Smooth muscle cell (in vitro differentiated cells): ENCODE data around the gene GIPC2. TPM values are rescaled to one million over a fixed set of nuclear protein-coding genes. Genes with fewer than 3 reads are reported as not detected.
A peak's percentile ranks its signal among the peaks of the same experiment; 100 is the strongest.

Experiments
- DNase-seq: peaks from one replicate; lab custom pipeline; 2025; ENCODE audit not compliant: unreplicated experiment; lab: John Stamatoyannopoulos, UW
- H2AFZ ChIP-seq: fragments of 200-600 bp; sonication (generic); 2 replicates; pipeline ENCODE4 v1.6.0; 2016; ENCODE audit warnings: antibody characterized with exemption, low read depth, mild to moderate bottlenecking
- H3F3A ChIP-seq: fragments of 200-600 bp; sonication (generic); 2 replicates; pipeline ENCODE4 v1.6.0; 2017; ENCODE audit warnings: antibody characterized with exemption, low read depth
- H3K27ac ChIP-seq: fragments of 200-600 bp; sonication (generic); 2 replicates; pipeline ENCODE4 v1.5.1; 2016; ENCODE audit warnings: low read depth, mild to moderate bottlenecking
- H3K27me3 ChIP-seq: fragments of 200-600 bp; sonication (generic); 2 replicates; pipeline ENCODE4 v1.6.1; 2016; ENCODE audit warnings: low read depth, mild to moderate bottlenecking
- H3K36me3 ChIP-seq: fragments of 200-600 bp; sonication (generic); 2 replicates; pipeline ENCODE4 v1.5.1; 2016; ENCODE audit warnings: low read depth
- H3K4me1 ChIP-seq: fragments of 200-600 bp; sonication (generic); 2 replicates; pipeline ENCODE4 v1.5.1; 2016; ENCODE audit warnings: low read depth
- H3K4me2 ChIP-seq: fragments of 200-600 bp; sonication (generic); 2 replicates; pipeline ENCODE4 v1.6.0; 2016; ENCODE audit warnings: mild to moderate bottlenecking
- H3K4me3 ChIP-seq: fragments of 200-600 bp; sonication (generic); 2 replicates; pipeline ENCODE4 v1.5.1; 2016; ENCODE audit warnings: mild to moderate bottlenecking
- H3K79me2 ChIP-seq: fragments of 200-600 bp; sonication (generic); 2 replicates; pipeline ENCODE4 v1.6.0; 2016; ENCODE audit warnings: low read depth, mild to moderate bottlenecking
- H3K9ac ChIP-seq: fragments of 200-600 bp; sonication (generic); 2 replicates; pipeline ENCODE4 v1.6.0; 2016; ENCODE audit warnings: low read depth
- H3K9me3 ChIP-seq: fragments of 200-600 bp; sonication (generic); replicated peaks from 2 replicates; pipeline ENCODE4 v1.5.1; 2016; ENCODE audit warnings: low read depth
- H4K20me1 ChIP-seq: fragments of 200-600 bp; sonication (generic); 2 replicates; pipeline ENCODE4 v1.6.0; 2016; ENCODE audit warnings: low read depth
- WGBS: methylation state at CpG from one replicate; pipeline ENCODE4 v1.1.7; 2016; ENCODE audit warnings: low lambda C conversion rate; 5-methylcytosine and 5-hydroxymethylcytosine counted together
- polyA plus RNA-seq: library from polyadenylated mRNA; unstranded; fragments of >200 nt; fragmentation: Nextera tagmentation; extraction: Ambion mirVana; gene quantifications from 2 replicates; pipeline ENCODE4 v1.2.1, GENCODE V29; 2016
- small RNA-seq: library from RNA; depleted of rRNA; stranded (forward); fragments of <200 nt; gene quantifications from one replicate; pipeline ENCODE3, GENCODE V24; 2014
- total RNA-seq: library from RNA; depleted of rRNA; stranded (reverse); fragments of >200 nt; gene quantifications from 2 replicates; pipeline ENCODE4 v1.2.3, GENCODE V29; 2014
- TF ChIP-seq, protein P1 (sequence below): fragments of 200-600 bp; sonication (generic); IDR thresholded peaks from 2 replicates; pipeline ENCODE4 v1.5.1; 2017; ENCODE audit warnings: borderline replicate concordance, mild to moderate bottlenecking, antibody characterized with exemption; ENCODE audit not compliant: insufficient read depth, poor library complexity, severe bottlenecking

GIPC2 gene
- total and polyA plus RNA-seq, 2 experiments from 2014 or later, result 0.05 TPM; not detected in 1

GRCh38 chr1:78178816-78179215, 133.1 kb downstream of the GIPC2 start:
- no peaks in the 10 kb centered on the region for H3K36me3 ChIP-seq
- no peak overlapping the region for H3K27ac ChIP-seq
- no peaks in the 10 kb centered on the region for H3K27me3 ChIP-seq
- H3K4me3 ChIP-seq, result no peak overlapping the region
- no peaks in the 10 kb centered on the region for H3K79me2 ChIP-seq
- no peaks in the 10 kb centered on the region for H3F3A ChIP-seq
- no peak for DNase-seq
- H3K4me2 ChIP-seq, result no peak overlapping the region
- no peaks in the 10 kb centered on the region for H3K9me3 ChIP-seq
- WGBS, result 90% methylated on average over 4 of the region's 4 CpGs
- no peak overlapping the region for H2AFZ ChIP-seq
- H3K9ac ChIP-seq, result no peak overlapping the region
- TF ChIP-seq, protein P1, sequence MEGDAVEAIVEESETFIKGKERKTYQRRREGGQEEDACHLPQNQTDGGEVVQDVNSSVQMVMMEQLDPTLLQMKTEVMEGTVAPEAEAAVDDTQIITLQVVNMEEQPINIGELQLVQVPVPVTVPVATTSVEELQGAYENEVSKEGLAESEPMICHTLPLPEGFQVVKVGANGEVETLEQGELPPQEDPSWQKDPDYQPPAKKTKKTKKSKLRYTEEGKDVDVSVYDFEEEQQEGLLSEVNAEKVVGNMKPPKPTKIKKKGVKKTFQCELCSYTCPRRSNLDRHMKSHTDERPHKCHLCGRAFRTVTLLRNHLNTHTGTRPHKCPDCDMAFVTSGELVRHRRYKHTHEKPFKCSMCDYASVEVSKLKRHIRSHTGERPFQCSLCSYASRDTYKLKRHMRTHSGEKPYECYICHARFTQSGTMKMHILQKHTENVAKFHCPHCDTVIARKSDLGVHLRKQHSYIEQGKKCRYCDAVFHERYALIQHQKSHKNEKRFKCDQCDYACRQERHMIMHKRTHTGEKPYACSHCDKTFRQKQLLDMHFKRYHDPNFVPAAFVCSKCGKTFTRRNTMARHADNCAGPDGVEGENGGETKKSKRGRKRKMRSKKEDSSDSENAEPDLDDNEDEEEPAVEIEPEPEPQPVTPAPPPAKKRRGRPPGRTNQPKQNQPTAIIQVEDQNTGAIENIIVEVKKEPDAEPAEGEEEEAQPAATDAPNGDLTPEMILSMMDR, result no peak
- no peaks in the 10 kb centered on the region for H4K20me1 ChIP-seq
- H3K4me1 ChIP-seq, result no peaks in the 10 kb centered on the region

- WGBS, result 68% methylated on average over 3 of the region's 3 CpGs
- TF ChIP-seq, protein P1, result no peak
- no peak overlapping the region for H2AFZ ChIP-seq
- H3K4me2 ChIP-seq, result no peak overlapping the region
- H3K4me1 ChIP-seq, result no peaks in the 10 kb centered on the region
- H3K36me3 ChIP-seq, result no peaks in the 10 kb centered on the region
- no peaks in the 10 kb centered on the region for H3K79me2 ChIP-seq
- H3F3A ChIP-seq, result no peaks in the 10 kb centered on the region
- no peak overlapping the region for H3K9ac ChIP-seq
- H3K27me3 ChIP-seq, result no peaks in the 10 kb centered on the region
- no peak for DNase-seq
- no peaks in the 10 kb centered on the region for H4K20me1 ChIP-seq
- H3K27ac ChIP-seq, result no peak overlapping the region
- H3K9me3 ChIP-seq, result no peaks in the 10 kb centered on the region
- no peak overlapping the region for H3K4me3 ChIP-seq
These were observed 138.8 kb downstream of the GIPC2 start for GRCh38 chr1:78184460-78185072.

Small RNAs within 50 kb of the gene (small RNA-seq; reads per million reads assigned to genes)
- gene AC103591.3 (0.58 reads per million, percentile 20 among the genes with 10 or more reads in this experiment), gene RNA5SP22 (not detected), gene RNU6-1102P (not detected)

Other genes starting within 250 kb of the GIPC2 start
- gene NEXN, start 157.3 kb upstream of the GIPC2 start, total RNA-seq, result 12.5 and 16.8 TPM in 2 replicates
- gene NEXN, start 157.3 kb upstream of the GIPC2 start, polyA plus RNA-seq, result 20.2 and 28.6 TPM in 2 replicates
- gene FUBP1, start 66.9 kb upstream of the GIPC2 start, total RNA-seq, result 144 and 166 TPM in 2 replicates
- gene FUBP1, start 66.9 kb upstream of the GIPC2 start, polyA plus RNA-seq, result 50.5 and 60.4 TPM in 2 replicates
- 48.9 and 92.8 TPM in 2 replicates for gene DNAJB4, start 41.0 kb upstream of the GIPC2 start, total RNA-seq
- 31.5 and 43.4 TPM in 2 replicates for gene DNAJB4, start 41.0 kb upstream of the GIPC2 start, polyA plus RNA-seq